H1 (cell line): ENCODE results near the gene FOXP4. TPM values are rescaled to one million over a fixed set of nuclear protein-coding genes. Genes with fewer than 3 reads are reported as not detected.
A peak's percentile ranks its signal among the peaks of the same experiment; 100 is the strongest.

Experiments used
- ASH2L ChIP-seq: fragments of 200-600, 300-600 bp; sonication (generic); IDR thresholded peaks from one replicate; pipeline ENCODE4 v1.7.1; 2017; ENCODE audit warnings: low read length
- BACH1 ChIP-seq: IDR thresholded peaks from 2 replicates; pipeline ENCODE4 v1.6.1; 2012; ENCODE audit warnings: low read length, improper control_type of control experiment
- CBX5 ChIP-seq: fragments of 300-800, 300-1000 bp; sonication (generic); IDR thresholded peaks from 2 replicates; pipeline ENCODE4 v1.7.1; 2016; ENCODE audit warnings: antibody characterized with exemption, low read length, low read depth
- CHD2 ChIP-seq: IDR thresholded peaks from 2 replicates; pipeline ENCODE4 v1.6.1; 2012; ENCODE audit warnings: low read length, improper control_type of control experiment
- CREB1 ChIP-seq: IDR thresholded peaks from 2 replicates; pipeline ENCODE4 v1.6.1; 2012; ENCODE audit warnings: inconsistent platforms
- EZH2 ChIP-seq: fragments of 200-600 bp; sonication (generic); IDR thresholded peaks from 2 replicates; pipeline ENCODE4 v1.7.1; 2012; ENCODE audit warnings: low read depth, mild to moderate bottlenecking, moderate library complexity, low read length, inconsistent platforms; ENCODE audit not compliant: severe bottlenecking
- FOSL1 ChIP-seq: IDR thresholded peaks from 2 replicates; pipeline ENCODE4 v1.6.1; 2011; ENCODE audit warnings: mild to moderate bottlenecking, low read depth, low read length, moderate library complexity; ENCODE audit not compliant: insufficient read depth
- HDAC6 ChIP-seq: IDR thresholded peaks from one replicate; pipeline ENCODE4 v1.7.1; 2012; ENCODE audit warnings: low read depth, mild to moderate bottlenecking, inconsistent platforms, low read length, moderate library complexity
- JUN ChIP-seq: IDR thresholded peaks from 2 replicates; pipeline ENCODE4 v1.6.1; 2011; ENCODE audit warnings: low read depth, mild to moderate bottlenecking, improper control_type of control experiment, low read length
- KDM1A ChIP-seq: fragments of 200-600, 300-600 bp; sonication (generic); IDR thresholded peaks from 2 replicates; pipeline ENCODE4 v1.7.1; 2016; ENCODE audit warnings: mild to moderate bottlenecking, low read length, borderline replicate concordance
- KDM4A ChIP-seq: IDR thresholded peaks from one replicate; pipeline ENCODE4 v1.7.1; 2012; ENCODE audit warnings: low read depth, mild to moderate bottlenecking, moderate library complexity, low read length, inconsistent platforms; ENCODE audit not compliant: severe bottlenecking
- KDM5A ChIP-seq: fragments of 200-600 bp; IDR thresholded peaks from 2 replicates; pipeline ENCODE4 v1.7.1; 2012; ENCODE audit warnings: mild to moderate bottlenecking, low read length, inconsistent platforms, mixed read lengths
- POU5F1 ChIP-seq: IDR thresholded peaks from 2 replicates; pipeline ENCODE4 v1.6.1; 2011; ENCODE audit warnings: low read depth, mild to moderate bottlenecking, low read length, moderate library complexity
- RBBP5 ChIP-seq: IDR thresholded peaks from 2 replicates; pipeline ENCODE4 v1.7.1; 2012; ENCODE audit warnings: low read depth, mild to moderate bottlenecking, inconsistent platforms, low read length, moderate library complexity, borderline replicate concordance
- RXRA ChIP-seq: IDR thresholded peaks from 2 replicates; pipeline ENCODE4 v1.6.1; 2011; ENCODE audit warnings: low read depth, mild to moderate bottlenecking, low read length, moderate library complexity; ENCODE audit not compliant: insufficient read depth
- SIN3A ChIP-seq, 2 experiments: IDR thresholded peaks in 1 of 2; conservative IDR thresholded peaks in 1 of 2; 2 replicates each; pipeline ENCODE4 v1.6.1; 2011 to 2012; ENCODE audit warnings: low read length in 2 of 2, improper control_type of control experiment in 1 of 2, low read depth in 1 of 2, mild to moderate bottlenecking in 1 of 2
- TCF12 ChIP-seq: IDR thresholded peaks from 2 replicates; pipeline ENCODE4 v1.6.1; 2011; ENCODE audit warnings: low read depth, mild to moderate bottlenecking, low read length
- TEAD4 ChIP-seq: IDR thresholded peaks from 2 replicates; pipeline ENCODE4 v1.6.1; 2012; ENCODE audit warnings: low read depth, low read length, inconsistent platforms, mixed read lengths
- polyA plus RNA-seq, 7 experiments: library from polyadenylated mRNA; depleted of rRNA in 3 of 7; stranded (reverse) in 5 of 7; unstranded in 2 of 7; fragments of >200 nt in 5 of 7; fragments of 200-250 nt in 2 of 7; gene quantifications; 1 replicate in 5 of 7; 2 replicates in 1 of 7; 4 replicates in 1 of 7; pipeline versions ENCODE4 v1.2.1 to v1.2.3, GENCODE V29; 2011 to 2013; ENCODE audit warnings: missing spikeins in 2 of 7, mixed read lengths in 2 of 7
- total RNA-seq: library from RNA; stranded (reverse); fragmentation: NEBNext Ultra II Directional; extraction: Animal tissue kit (Norgen Biotek cat#: 25700); gene quantifications from 2 replicates; pipeline ENCODE4 v1.2.1, GENCODE V29; 2021
- TF ChIP-seq, protein P1 (sequence below): IDR thresholded peaks from 2 replicates; pipeline ENCODE4 v1.6.1; 2012; ENCODE audit warnings: inconsistent platforms
- TF ChIP-seq, protein P2 (sequence below): IDR thresholded peaks from 2 replicates; pipeline ENCODE4 v1.6.1; 2011; ENCODE audit warnings: low read depth, mild to moderate bottlenecking, low read length; ENCODE audit not compliant: insufficient read depth

FOXP4 gene
- total and polyA plus RNA-seq, 2 of the 8 experiments (the other 6 are each of a cell fraction or from before 2014, with no cell fraction given), result 4.8 to 13.3 TPM

DNA sequence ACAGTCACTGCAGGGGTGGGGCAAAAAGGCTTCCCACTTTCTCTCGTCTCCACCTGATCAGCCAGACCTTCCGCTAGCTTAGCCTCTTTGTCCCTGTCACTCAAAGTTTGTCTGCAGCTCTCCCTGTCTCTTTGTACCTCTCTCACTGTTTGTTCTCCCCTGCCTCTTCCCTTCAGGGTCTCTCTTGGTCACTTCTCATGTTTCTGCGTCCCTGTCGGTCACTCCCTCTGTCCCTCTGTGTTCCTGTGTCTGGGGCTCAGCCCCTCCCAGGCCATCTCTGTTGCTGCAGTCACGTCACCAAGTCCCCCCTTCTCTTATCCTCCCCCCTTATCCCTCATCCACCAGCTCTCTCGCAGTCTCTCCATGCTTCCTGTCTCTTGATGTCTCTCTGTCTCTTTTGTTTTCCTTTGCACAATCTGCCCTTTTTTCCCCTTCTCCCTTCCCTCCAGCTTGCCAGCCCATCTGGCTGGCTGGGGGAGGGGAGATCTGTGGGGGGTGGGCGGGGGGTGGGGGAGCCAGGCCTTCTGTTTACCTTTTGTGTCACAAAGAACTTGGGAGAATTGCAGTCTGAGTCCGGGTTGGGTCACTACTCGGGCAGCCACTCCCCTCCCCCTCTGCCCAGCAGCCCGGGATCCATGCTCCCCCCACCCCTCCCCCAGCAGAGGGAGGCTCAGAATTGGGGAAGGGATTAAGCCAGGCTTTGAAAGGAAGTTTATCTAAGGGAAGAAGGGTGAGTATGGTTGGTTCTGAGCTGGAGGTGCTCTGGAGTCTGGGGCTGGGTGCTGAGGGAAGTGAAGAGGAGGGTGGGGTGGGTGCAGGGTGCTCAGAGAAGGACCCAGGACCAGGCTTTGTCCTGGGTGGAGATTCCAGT lies 32.3 kb downstream of the FOXP4 start (continued):
- TF ChIP-seq KDM1A, result peak; percentile 26; the same call in 1 of the 2 replicates
- no peak for TF ChIP-seq CBX5
- TF ChIP-seq TEAD4, result no peak
- TF ChIP-seq KDM5A, result no peak
- peak; percentile 79 for TF ChIP-seq ASH2L
- TF ChIP-seq FOSL1, result no peak
- TF ChIP-seq, protein P1, sequence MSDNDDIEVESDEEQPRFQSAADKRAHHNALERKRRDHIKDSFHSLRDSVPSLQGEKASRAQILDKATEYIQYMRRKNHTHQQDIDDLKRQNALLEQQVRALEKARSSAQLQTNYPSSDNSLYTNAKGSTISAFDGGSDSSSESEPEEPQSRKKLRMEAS, result peak; percentile 62
- no peak for TF ChIP-seq BACH1
- no peak for TF ChIP-seq HDAC6
- TF ChIP-seq RXRA, result no peak
- peak; percentile 65 for TF ChIP-seq CREB1
- peak; percentile 4 for TF ChIP-seq KDM4A
- TF ChIP-seq EZH2, result no peak
- no peak for TF ChIP-seq JUN
- TF ChIP-seq, protein P2, sequence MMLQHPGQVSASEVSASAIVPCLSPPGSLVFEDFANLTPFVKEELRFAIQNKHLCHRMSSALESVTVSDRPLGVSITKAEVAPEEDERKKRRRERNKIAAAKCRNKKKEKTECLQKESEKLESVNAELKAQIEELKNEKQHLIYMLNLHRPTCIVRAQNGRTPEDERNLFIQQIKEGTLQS, result no peak
- peak; percentile 81; the same call in 1 of the 2 replicates for TF ChIP-seq RBBP5
- TF ChIP-seq CHD2, result no peak; the same call in none of the 2 replicates
- TF ChIP-seq TCF12, result no peak; the same call in 1 of the 2 replicates
- no peak for TF ChIP-seq POU5F1
- TF ChIP-seq SIN3A (conservative IDR thresholded peaks at IDR 0.05 in 1 of 2, IDR thresholded peaks at IDR 0.05 in 1 of 2; ENCODE audit: low read depth in 1 of 2, low read length in 2 of 2), result peak in 1 of 2 experiments; percentile 70; a peak in 2 of 4 replicates
- TF ChIP-seq, all 59 proteins: peak for 8
